Measurements from ENCODE around the gene MED13.

Gene MED13

GRCh38 chr17:62085511-62086408 lies 20.7 kb upstream of the MED13 start:
- ChIA-PET POLR2A (no interaction called here), CTCF (no interaction called here)
- TF ChIP-seq ZBTB44 (tag by site-specific recombination; IDR thresholded peaks at IDR 0.05) (no peak), MEIS1 (CRISPR knock-in tag; IDR thresholded peaks at IDR 0.05; ENCODE audit: borderline replicate concordance) (no peak), ZBTB21 (tag by site-specific recombination; IDR thresholded peaks at IDR 0.05) (no peak), ZNF521 (tag by site-specific recombination; IDR thresholded peaks at IDR 0.05) (no peak), ZNF157 (tag by site-specific recombination; IDR thresholded peaks at IDR 0.05) (no peak), ZNF843 (tag by site-specific recombination; IDR thresholded peaks at IDR 0.05) (no peak), ZNF530 (tag by site-specific recombination; IDR thresholded peaks at IDR 0.05; ENCODE audit: low read depth) (no peak), SP2 (tag by site-specific recombination; IDR thresholded peaks at IDR 0.05) (no peak), ZNF2 (tag by site-specific recombination; IDR thresholded peaks at IDR 0.05) (no peak), KLF1 (tag by site-specific recombination; IDR thresholded peaks at IDR 0.05) (no peak)
- TF ChIP-seq, protein P1, sequence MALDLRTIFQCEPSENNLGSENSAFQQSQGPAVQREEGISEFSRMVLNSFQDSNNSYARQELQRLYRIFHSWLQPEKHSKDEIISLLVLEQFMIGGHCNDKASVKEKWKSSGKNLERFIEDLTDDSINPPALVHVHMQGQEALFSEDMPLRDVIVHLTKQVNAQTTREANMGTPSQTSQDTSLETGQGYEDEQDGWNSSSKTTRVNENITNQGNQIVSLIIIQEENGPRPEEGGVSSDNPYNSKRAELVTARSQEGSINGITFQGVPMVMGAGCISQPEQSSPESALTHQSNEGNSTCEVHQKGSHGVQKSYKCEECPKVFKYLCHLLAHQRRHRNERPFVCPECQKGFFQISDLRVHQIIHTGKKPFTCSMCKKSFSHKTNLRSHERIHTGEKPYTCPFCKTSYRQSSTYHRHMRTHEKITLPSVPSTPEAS (tag by site-specific recombination; IDR thresholded peaks at IDR 0.05), result no peak
- no peak overlapping the region for H3K4me3 ChIP-seq (ENCODE audit: low read depth, low read length)
- H3K4me1 ChIP-seq (ENCODE audit: control insufficient read depth, insufficient read depth, low read length), result no peaks in the 10 kb centered on the region
- no peaks in the 10 kb centered on the region for H3K9me3 ChIP-seq (ENCODE audit: control insufficient read depth, insufficient read depth, low read depth, low read length)
- H3K36me3 ChIP-seq (ENCODE audit: control insufficient read depth in 2 of 2, insufficient read depth in 1 of 2, low read length in 2 of 2), result no peaks in the 10 kb centered on the region
- no peak overlapping the region for H3K27ac ChIP-seq (ENCODE audit: extremely low read depth, low read depth, low read length)

- no peaks in the 10 kb centered on the region for H3K9me3 ChIP-seq (ENCODE audit: control insufficient read depth, insufficient read depth, low read depth, low read length)
- H3K4me3 ChIP-seq (ENCODE audit: low read depth, low read length), result no peak overlapping the region
- no peaks in the 10 kb centered on the region for H3K36me3 ChIP-seq (ENCODE audit: control insufficient read depth in 2 of 2, insufficient read depth in 1 of 2, low read length in 2 of 2)
- ChIA-PET CTCF (interaction anchor here (0.7 kb wide), 1 partner anchor 49 kb away, joined by 3 read pairs; no protein-coding TSS in a partner anchor), POLR2A (no interaction called here)
- H3K27ac ChIP-seq (ENCODE audit: extremely low read depth, low read depth, low read length), result no peak overlapping the region
- no peaks in the 10 kb centered on the region for H3K4me1 ChIP-seq (ENCODE audit: control insufficient read depth, insufficient read depth, low read length)
- TF ChIP-seq ZNF830 (tag by site-specific recombination; IDR thresholded peaks at IDR 0.05; ENCODE audit: low read depth), result no peak
- no peak for TF ChIP-seq HOXA7 (CRISPR knock-in tag; IDR thresholded peaks at IDR 0.05; ENCODE audit: borderline replicate concordance)
- TF ChIP-seq ZNF544 (tag by site-specific recombination; IDR thresholded peaks at IDR 0.05), result no peak
- TF ChIP-seq, protein P2, sequence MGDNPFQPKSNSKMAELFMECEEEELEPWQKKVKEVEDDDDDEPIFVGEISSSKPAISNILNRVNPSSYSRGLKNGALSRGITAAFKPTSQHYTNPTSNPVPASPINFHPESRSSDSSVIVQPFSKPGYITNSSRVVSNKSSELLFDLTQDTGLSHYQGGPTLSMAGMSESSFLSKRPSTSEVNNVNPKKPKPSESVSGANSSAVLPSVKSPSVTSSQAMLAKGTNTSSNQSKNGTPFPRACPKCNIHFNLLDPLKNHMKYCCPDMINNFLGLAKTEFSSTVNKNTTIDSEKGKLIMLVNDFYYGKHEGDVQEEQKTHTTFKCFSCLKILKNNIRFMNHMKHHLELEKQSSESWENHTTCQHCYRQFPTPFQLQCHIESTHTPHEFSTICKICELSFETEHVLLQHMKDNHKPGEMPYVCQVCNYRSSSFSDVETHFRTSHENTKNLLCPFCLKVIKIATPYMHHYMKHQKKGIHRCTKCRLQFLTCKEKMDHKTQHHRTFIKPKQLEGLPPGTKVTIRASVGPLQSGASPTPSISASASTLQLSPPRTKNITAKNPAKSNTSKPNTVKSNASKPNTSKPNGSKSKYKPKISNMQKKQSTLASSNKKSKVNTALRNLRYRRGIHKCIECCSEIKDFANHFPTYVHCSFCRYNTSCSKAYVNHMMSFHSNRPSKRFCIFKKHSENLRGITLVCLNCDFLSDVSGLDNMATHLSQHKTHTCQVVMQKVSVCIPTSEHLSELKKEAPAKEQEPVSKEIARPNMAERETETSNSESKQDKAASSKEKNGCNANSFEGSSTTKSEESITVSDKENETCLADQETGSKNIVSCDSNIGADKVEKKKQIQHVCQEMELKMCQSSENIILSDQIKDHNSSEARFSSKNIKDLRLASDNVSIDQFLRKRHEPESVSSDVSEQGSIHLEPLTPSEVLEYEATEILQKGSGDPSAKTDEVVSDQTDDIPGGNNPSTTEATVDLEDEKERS (tag by site-specific recombination; IDR thresholded peaks at IDR 0.05), result no peak
- TF ChIP-seq SALL2 (tag by site-specific recombination; IDR thresholded peaks at IDR 0.05; ENCODE audit: borderline replicate concordance), result no peak
- no peak for TF ChIP-seq ZNF416 (tag by site-specific recombination; IDR thresholded peaks at IDR 0.05)
- no peak for TF ChIP-seq ZNF24 (tag by site-specific recombination; IDR thresholded peaks at IDR 0.05)
- TF ChIP-seq ZFP37 (tag by site-specific recombination; IDR thresholded peaks at IDR 0.05), result no peak
- no peak for TF ChIP-seq ZNF626 (tag by site-specific recombination; IDR thresholded peaks at IDR 0.05)
- no peak for TF ChIP-seq PRDM6 (tag by site-specific recombination; IDR thresholded peaks at IDR 0.05)
- TF ChIP-seq ZNF596 (tag by site-specific recombination; IDR thresholded peaks at IDR 0.05), result no peak
- TF ChIP-seq ZBTB8A (tag by site-specific recombination; IDR thresholded peaks at IDR 0.05), result no peak
- no peak for TF ChIP-seq ZSCAN5A (tag by site-specific recombination; IDR thresholded peaks at IDR 0.05)
- TF ChIP-seq GFI1B (tag by site-specific recombination; IDR thresholded peaks at IDR 0.05), result no peak
Measured at GRCh38 chr17:62084585-62084984, 19.5 kb upstream of the MED13 start.
